DND-41 (cell line): Measurements from ENCODE around the gene PAH.

ENCODE experiments used
- EZH2 ChIP-seq: IDR thresholded peaks from 3 replicates; pipeline ENCODE4 v1.6.1; 2012; ENCODE audit warnings: borderline replicate concordance, low read depth, mild to moderate bottlenecking, moderate library complexity, low read length, inconsistent platforms; ENCODE audit not compliant: severe bottlenecking
- TF ChIP-seq, protein P1 (sequence below): IDR thresholded peaks from 2 replicates; pipeline ENCODE4 v1.5.1; 2012; ENCODE audit warnings: borderline replicate concordance, low read length, moderate library complexity, mild to moderate bottlenecking; ENCODE audit not compliant: poor library complexity, severe bottlenecking; ENCODE audit errors: extremely low read depth

- TF ChIP-seq, protein P1, sequence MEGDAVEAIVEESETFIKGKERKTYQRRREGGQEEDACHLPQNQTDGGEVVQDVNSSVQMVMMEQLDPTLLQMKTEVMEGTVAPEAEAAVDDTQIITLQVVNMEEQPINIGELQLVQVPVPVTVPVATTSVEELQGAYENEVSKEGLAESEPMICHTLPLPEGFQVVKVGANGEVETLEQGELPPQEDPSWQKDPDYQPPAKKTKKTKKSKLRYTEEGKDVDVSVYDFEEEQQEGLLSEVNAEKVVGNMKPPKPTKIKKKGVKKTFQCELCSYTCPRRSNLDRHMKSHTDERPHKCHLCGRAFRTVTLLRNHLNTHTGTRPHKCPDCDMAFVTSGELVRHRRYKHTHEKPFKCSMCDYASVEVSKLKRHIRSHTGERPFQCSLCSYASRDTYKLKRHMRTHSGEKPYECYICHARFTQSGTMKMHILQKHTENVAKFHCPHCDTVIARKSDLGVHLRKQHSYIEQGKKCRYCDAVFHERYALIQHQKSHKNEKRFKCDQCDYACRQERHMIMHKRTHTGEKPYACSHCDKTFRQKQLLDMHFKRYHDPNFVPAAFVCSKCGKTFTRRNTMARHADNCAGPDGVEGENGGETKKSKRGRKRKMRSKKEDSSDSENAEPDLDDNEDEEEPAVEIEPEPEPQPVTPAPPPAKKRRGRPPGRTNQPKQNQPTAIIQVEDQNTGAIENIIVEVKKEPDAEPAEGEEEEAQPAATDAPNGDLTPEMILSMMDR: no peak
- no peak for TF ChIP-seq EZH2
Measured at GRCh38 chr12:102918840-102919239, 1.8 kb upstream of the PAH start.
